HEK293 (cell line): ENCODE data around the gene STARD10.

ENCODE experiments used
- BCL6B ChIP-seq: fragments of 450-650 bp; formaldehyde crosslinking; IDR thresholded peaks from 2 replicates; pipeline ENCODE4 v1.5.1; 2017; ENCODE audit warnings: missing biosample characterization, missing genetic modification characterization
- CTCF ChIP-seq: fragments of 450-650 bp; formaldehyde crosslinking; IDR thresholded peaks from 2 replicates; pipeline ENCODE4 v1.5.1; 2016; ENCODE audit warnings: missing biosample characterization, missing genetic modification characterization
- KLF7 ChIP-seq: fragments of 450-650 bp; formaldehyde crosslinking; IDR thresholded peaks from 2 replicates; pipeline ENCODE4 v1.5.1; 2016; ENCODE audit warnings: missing biosample characterization, missing genetic modification characterization, borderline replicate concordance
- MYNN ChIP-seq: fragments of 450-650 bp; formaldehyde crosslinking; IDR thresholded peaks from 2 replicates; pipeline ENCODE4 v1.5.1; 2016; ENCODE audit warnings: missing biosample characterization, missing genetic modification characterization, borderline replicate concordance
- SALL2 ChIP-seq: fragments of 450-650 bp; formaldehyde crosslinking; IDR thresholded peaks from 2 replicates; pipeline ENCODE4 v1.5.0; 2017; ENCODE audit warnings: missing biosample characterization, mild to moderate bottlenecking, missing genetic modification characterization, borderline replicate concordance
- SCRT1 ChIP-seq: fragments of 450-650 bp; formaldehyde crosslinking; IDR thresholded peaks from 2 replicates; pipeline ENCODE4 v1.5.1; 2016; ENCODE audit warnings: missing biosample characterization, missing genetic modification characterization, borderline replicate concordance
- TRIM28 ChIP-seq: IDR thresholded peaks from 2 replicates; pipeline ENCODE4 v1.6.1; 2011; ENCODE audit warnings: low read length, control low read depth, borderline replicate concordance
- ZBTB11 ChIP-seq: fragments of 450-650 bp; formaldehyde crosslinking; conservative IDR thresholded peaks from 2 replicates; pipeline ENCODE4 v1.5.1; 2016; ENCODE audit warnings: low read depth, missing biosample characterization, missing genetic modification characterization
- ZBTB17 ChIP-seq: fragments of 450-650 bp; formaldehyde crosslinking; IDR thresholded peaks from 2 replicates; pipeline ENCODE4 v1.5.1; 2016; ENCODE audit warnings: missing biosample characterization, missing genetic modification characterization
- ZBTB44 ChIP-seq: fragments of 450-650 bp; IDR thresholded peaks from 2 replicates; pipeline ENCODE4 v1.5.1; 2018; ENCODE audit warnings: missing biosample characterization, mild to moderate bottlenecking, missing genetic modification characterization
- ZBTB7A ChIP-seq: fragments of 450-650 bp; formaldehyde crosslinking; IDR thresholded peaks from 2 replicates; pipeline ENCODE4 v1.5.1; 2016; ENCODE audit warnings: low read depth, missing biosample characterization, missing genetic modification characterization
- ZIC2 ChIP-seq: fragments of 450-650 bp; formaldehyde crosslinking; IDR thresholded peaks from 2 replicates; pipeline ENCODE4 v1.5.1; 2016; ENCODE audit warnings: missing biosample characterization, missing genetic modification characterization
- ZNF114 ChIP-seq: fragments of 450-650 bp; formaldehyde crosslinking; IDR thresholded peaks from 2 replicates; pipeline ENCODE4 v1.5.0; 2017; ENCODE audit warnings: missing biosample characterization, missing genetic modification characterization
- ZNF157 ChIP-seq: fragments of 450-650 bp; formaldehyde crosslinking; IDR thresholded peaks from 2 replicates; pipeline ENCODE4 v1.5.1; 2016; ENCODE audit warnings: missing biosample characterization, missing genetic modification characterization
- ZNF169 ChIP-seq: fragments of 450-650 bp; formaldehyde crosslinking; IDR thresholded peaks from 2 replicates; pipeline ENCODE4 v1.5.1; 2016; ENCODE audit warnings: missing biosample characterization, missing genetic modification characterization
- ZNF19 ChIP-seq: fragments of 450-650 bp; formaldehyde crosslinking; IDR thresholded peaks from 2 replicates; pipeline ENCODE4; 2016; ENCODE audit warnings: missing biosample characterization, missing genetic modification characterization, low read depth
- ZNF221 ChIP-seq: fragments of 450-650 bp; formaldehyde crosslinking; IDR thresholded peaks from 2 replicates; pipeline ENCODE4 v1.5.1; 2017; ENCODE audit warnings: missing biosample characterization, missing genetic modification characterization, borderline replicate concordance
- ZNF311 ChIP-seq: fragments of 450-650 bp; formaldehyde crosslinking; IDR thresholded peaks from 2 replicates; pipeline ENCODE4 v1.5.1; 2017; ENCODE audit warnings: missing biosample characterization, missing genetic modification characterization, borderline replicate concordance
- ZNF423 ChIP-seq: fragments of 450-650 bp; formaldehyde crosslinking; IDR thresholded peaks from 2 replicates; pipeline ENCODE4 v1.5.1; 2016; ENCODE audit warnings: missing biosample characterization, missing genetic modification characterization
- ZNF501 ChIP-seq: fragments of 450-650 bp; formaldehyde crosslinking; IDR thresholded peaks from 2 replicates; pipeline ENCODE4 v1.5.1; 2016; ENCODE audit warnings: missing biosample characterization, missing genetic modification characterization
- ZNF513 ChIP-seq: fragments of 450-650 bp; IDR thresholded peaks from 2 replicates; pipeline ENCODE4 v1.5.1; 2018; ENCODE audit warnings: missing biosample characterization, missing genetic modification characterization
- ZNF521 ChIP-seq: fragments of 450-650 bp; formaldehyde crosslinking; IDR thresholded peaks from 2 replicates; pipeline ENCODE4 v1.5.1; 2017; ENCODE audit warnings: missing biosample characterization, mild to moderate bottlenecking, missing genetic modification characterization
- ZNF529 ChIP-seq: fragments of 450-650 bp; formaldehyde crosslinking; IDR thresholded peaks from 2 replicates; pipeline ENCODE4 v1.5.1; 2017; ENCODE audit warnings: missing genetic modification characterization, missing biosample characterization; ENCODE audit not compliant: insufficient replicate concordance
- ZNF561 ChIP-seq: fragments of 450-650 bp; IDR thresholded peaks from 2 replicates; pipeline ENCODE4 v1.5.1; 2018; ENCODE audit warnings: missing biosample characterization, missing genetic modification characterization, borderline replicate concordance
- ZNF596 ChIP-seq: fragments of 450-650 bp; IDR thresholded peaks from 2 replicates; pipeline ENCODE4 v1.5.0; 2018; ENCODE audit warnings: missing biosample characterization, mild to moderate bottlenecking, missing genetic modification characterization, moderate library complexity
- ZNF623 ChIP-seq: fragments of 450-650 bp; formaldehyde crosslinking; IDR thresholded peaks from 2 replicates; pipeline ENCODE4 v1.5.1; 2016; ENCODE audit warnings: missing biosample characterization, missing genetic modification characterization
- ZNF677 ChIP-seq: fragments of 450-650 bp; IDR thresholded peaks from 2 replicates; pipeline ENCODE4 v1.5.0; 2018; ENCODE audit warnings: missing biosample characterization, mild to moderate bottlenecking, missing genetic modification characterization, moderate library complexity
- ZNF776 ChIP-seq: fragments of 450-650 bp; formaldehyde crosslinking; IDR thresholded peaks from 2 replicates; pipeline ENCODE4 v1.5.0; 2017; ENCODE audit warnings: missing biosample characterization, missing genetic modification characterization, borderline replicate concordance
- ZNF843 ChIP-seq: fragments of 450-650 bp; formaldehyde crosslinking; IDR thresholded peaks from 2 replicates; pipeline ENCODE4 v1.5.1; 2016; ENCODE audit warnings: missing biosample characterization, missing genetic modification characterization
- ZSCAN23 ChIP-seq: fragments of 450-650 bp; formaldehyde crosslinking; IDR thresholded peaks from 2 replicates; pipeline ENCODE4 v1.5.1; 2016; ENCODE audit warnings: missing biosample characterization, missing genetic modification characterization

The STARD10 gene

GRCh38 chr11:72813740-72814285 is 20.0 kb upstream of the STARD10 start (continued):
- TF ChIP-seq BCL6B (tag by site-specific recombination) (no peak), ZNF529 (tag by site-specific recombination) (no peak), ZNF561 (tag by site-specific recombination) (no peak), ZSCAN23 (tag by site-specific recombination) (peak; percentile 16; the same call in 1 of the 2 replicates), KLF7 (tag by site-specific recombination) (no peak; the same call in 1 of the 2 replicates), ZNF677 (tag by site-specific recombination) (no peak), ZNF423 (peak; percentile 74; the same call in 1 of the 2 replicates), ZNF501 (0 out of 2 replicates have a peak, but pooled peaks have one; percentile 65), ZNF157 (tag by site-specific recombination) (no peak), CTCF (tag by site-specific recombination) (no peak), ZNF623 (tag by site-specific recombination) (no peak), ZNF19 (tag by site-specific recombination) (no peak), SALL2 (tag by site-specific recombination) (no peak), ZNF513 (tag by site-specific recombination) (no peak), ZIC2 (tag by site-specific recombination) (peak; percentile 87), ZNF169 (tag by site-specific recombination) (no peak), ZBTB11 (tag by site-specific recombination) (0 out of 2 replicates have a peak, but pooled peaks have one; percentile 13), ZNF521 (no peak), ZBTB44 (no peak), ZBTB17 (tag by site-specific recombination) (no peak; the same call in none of the 2 replicates), ZBTB7A (tag by site-specific recombination) (0 out of 2 replicates have a peak, but pooled peaks have one; percentile 29), ZNF776 (no peak), ZNF311 (no peak), SCRT1 (tag by site-specific recombination) (no peak), MYNN (no peak), ZNF221 (no peak), ZNF114 (tag by site-specific recombination) (no peak), ZNF843 (no peak), ZNF596 (tag by site-specific recombination) (no peak), TRIM28 (no peak)
